Adipose tissue (tissue), 3 donors: ENCODE results near the gene IER5L. TPM values are rescaled to one million over a fixed set of nuclear protein-coding genes. Genes with fewer than 3 reads are reported as not detected.

ENCODE experiments used
- H3K27ac ChIP-seq: one replicate; pipeline ENCODE4 v1.5.1; 2013; ENCODE audit warnings: low read depth, low read length
- WGBS, 3 donors: extraction: QIAGEN DNeasy Blood & Tissue Kit; methylation state at CpG; one replicate each; pipeline ENCODE4 v1.1.7; 2013; 5-methylcytosine and 5-hydroxymethylcytosine counted together
- polyA plus RNA-seq, 3 donors: library from polyadenylated mRNA; stranded (reverse); fragments of 200-250 nt; gene quantifications; one replicate each; pipeline ENCODE4 v1.2.3, GENCODE V29; 2013
- donor health status: healthy with polysubstance abuse.
- donor health status: Bipolar disorder and iron deficiency.
- donor health status: healthy.

IER5L gene
- polyA plus RNA-seq, 3 donors = 3.8 to 16.8 (median 10.3) TPM

GRCh38 chr9:129184596-129185122 is 6.6 kb upstream of the IER5L start:
- H3K27ac ChIP-seq = no peak overlapping the region
- 54 to 61% (median 57%) methylated on average over 9 of the region's 9 CpGs for WGBS, 3 donors

GRCh38 chr9:129184219-129184524 is 6.1 kb upstream of the IER5L start:
- 54 to 77% (median 61%) methylated on average over 7 of the region's 7 CpGs for WGBS, 3 donors
- no peak overlapping the region for H3K27ac ChIP-seq

GRCh38 chr9:129183495-129184218 is 5.6 kb upstream of the IER5L start:
- no peak overlapping the region for H3K27ac ChIP-seq
- WGBS, 3 donors = 45 to 66% (median 51%) methylated on average over 6 of the region's 6 CpGs

- H3K27ac ChIP-seq = no peak overlapping the region
- 69 to 75% (median 71%) methylated on average over 20 of the region's 20 CpGs for WGBS, 3 donors
These were observed 4.8 kb upstream of the IER5L start for GRCh38 chr9:129182625-129183494.

GRCh38 chr9:129182122-129182521 is 4.1 kb upstream of the IER5L start:
- 46 to 90% (median 90%) methylated on average over 4 of the region's 4 CpGs for WGBS, 3 donors

GRCh38 chr9:129181246-129181645 is 3.2 kb upstream of the IER5L start:
- WGBS, 3 donors = 77 to 85% (median 79%) methylated on average over 5 of the region's 5 CpGs

More at GRCh38 chr9:129182122-129182521, 4.1 kb upstream of the IER5L start:
- H3K27ac ChIP-seq = no peak overlapping the region

GRCh38 chr9:129178568-129179382 is 714 bp upstream of the IER5L start:
- 25 to 27% (median 25%) methylated on average over 44 to 45 of the region's 45 CpGs for WGBS, 3 donors
- no peak overlapping the region for H3K27ac ChIP-seq

More at GRCh38 chr9:129181246-129181645, 3.2 kb upstream of the IER5L start:
- no peak overlapping the region for H3K27ac ChIP-seq

- 0 to 2% (median 1%) methylated on average over 34 to 56 of the region's 56 CpGs for WGBS, 3 donors
- no peak overlapping the region for H3K27ac ChIP-seq
These were observed 644 bp downstream of the IER5L start for GRCh38 chr9:129177443-129177790.

GRCh38 chr9:129176701-129177442 is 1.2 kb downstream of the IER5L start:
- 0 to 1% (median 0%) methylated on average over 60 to 80 of the region's 80 CpGs for WGBS, 3 donors
- peak overlapping the region; percentile 74 for H3K27ac ChIP-seq

GRCh38 chr9:129175825-129176633 is 2.0 kb downstream of the IER5L start:
- WGBS, 3 donors = 0% methylated on average over 47 of the region's 47 CpGs
- no peak overlapping the region for H3K27ac ChIP-seq

- 0 to 4% (median 1%) methylated on average over 10 of the region's 10 CpGs for WGBS, 3 donors
- peak overlapping the region; percentile 9 for H3K27ac ChIP-seq
These were observed 2.6 kb downstream of the IER5L start for GRCh38 chr9:129175515-129175824.

- WGBS, 3 donors = 0 to 3% (median 1%) methylated on average over 38 to 53 of the region's 53 CpGs
- peak overlapping the region; percentile 76 for H3K27ac ChIP-seq
These were observed 3.1 kb downstream of the IER5L start for GRCh38 chr9:129174724-129175514.

- 0 to 1% (median 0%) methylated on average over 48 to 55 of the region's 55 CpGs for WGBS, 3 donors
- H3K27ac ChIP-seq = peak overlapping the region; percentile 76
These were observed 3.8 kb downstream of the IER5L start for GRCh38 chr9:129174102-129174723.

- 24 to 31% (median 26%) methylated on average over 27 to 29 of the region's 29 CpGs for WGBS, 3 donors
- no peak overlapping the region for H3K27ac ChIP-seq
These were observed 4.6 kb downstream of the IER5L start for GRCh38 chr9:129173296-129174101.

GRCh38 chr9:129172816-129173215 is 5.2 kb downstream of the IER5L start:
- no peak overlapping the region for H3K27ac ChIP-seq
- WGBS, 3 donors = 34 to 54% (median 45%) methylated on average over 5 of the region's 5 CpGs
